Measurements from ENCODE around the gene FAM227B. TPM values are rescaled to one million over a fixed set of nuclear protein-coding genes. Genes with fewer than 3 reads are reported as not detected.
"Not testable (repeated sequence)": the region's sequence is repeated elsewhere in the genome, so short reads cannot be mapped to it uniquely, and the experiment has no call there.

The FAM227B gene
- total RNA-seq, 1 donor from 2014 or later: 3.2 TPM

GRCh38 chr15:49589030-49589429, 31.6 kb downstream of the FAM227B start:
- no peak for DNase-seq (ENCODE audit: low read depth)
- H3K4me3 ChIP-seq (ENCODE audit: low read depth, low read length): no peak overlapping the region
- TF ChIP-seq CTCF (conservative IDR thresholded peaks at IDR 0.05; ENCODE audit: low read depth, low read length): no peak

DNA sequence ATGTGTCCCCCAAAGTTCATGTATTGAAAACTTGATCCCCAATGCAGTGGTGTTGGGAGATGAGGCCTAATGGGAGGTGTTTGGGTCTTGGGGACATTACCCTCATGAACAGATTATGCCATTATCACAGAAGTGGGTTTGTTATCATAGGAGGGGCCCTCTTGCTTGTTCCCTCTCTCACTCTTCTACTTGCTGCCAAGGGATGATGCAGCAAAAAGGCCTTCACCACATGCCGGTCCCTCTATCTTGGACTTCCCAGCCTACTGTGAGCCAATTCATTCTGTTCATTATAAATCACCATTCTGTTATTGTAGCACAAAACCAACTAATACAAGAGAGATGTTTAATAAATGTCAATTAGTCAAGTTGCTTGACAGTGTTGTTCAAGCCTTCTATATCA, 47.2 kb downstream of the FAM227B start:
- H3K4me3 ChIP-seq (ENCODE audit: low read depth, low read length): no peak overlapping the region
- TF ChIP-seq CTCF (conservative IDR thresholded peaks at IDR 0.05; ENCODE audit: low read depth, low read length): no peak
- no peak for DNase-seq (ENCODE audit: low read depth)

DNA sequence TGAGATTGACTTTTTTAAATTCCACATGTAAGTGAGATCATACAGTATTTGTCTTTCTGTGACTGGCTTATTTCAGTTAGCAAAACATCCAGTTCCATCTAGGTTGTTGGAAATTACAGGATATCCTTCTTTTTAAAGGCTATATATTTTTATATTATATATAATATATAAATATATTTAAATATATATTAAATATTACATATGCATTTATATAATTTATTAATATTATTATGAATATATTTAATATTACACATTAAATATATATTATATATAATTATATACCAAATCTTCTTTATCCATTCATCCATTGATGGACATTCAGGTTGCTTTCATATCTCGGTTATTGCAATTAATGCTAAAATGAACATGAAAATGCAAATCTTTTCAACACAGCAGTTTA, 49.9 kb downstream of the FAM227B start:
- H3K4me3 ChIP-seq (ENCODE audit: low read depth, low read length): no peak overlapping the region
- DNase-seq (ENCODE audit: low read depth): no peak
- no peak for TF ChIP-seq CTCF (conservative IDR thresholded peaks at IDR 0.05; ENCODE audit: low read depth, low read length)

GRCh38 chr15:49570174-49570573, 50.4 kb downstream of the FAM227B start:
- H3K4me3 ChIP-seq (ENCODE audit: low read depth, low read length): no peak overlapping the region
- no peak for TF ChIP-seq CTCF (conservative IDR thresholded peaks at IDR 0.05; ENCODE audit: low read depth, low read length)
- no peak for DNase-seq (ENCODE audit: low read depth)

GRCh38 chr15:49560045-49560444, 60.6 kb downstream of the FAM227B start:
- no peak for DNase-seq (ENCODE audit: low read depth)
- H3K4me3 ChIP-seq (ENCODE audit: low read depth, low read length): no peak overlapping the region
- no peak for TF ChIP-seq CTCF (conservative IDR thresholded peaks at IDR 0.05; ENCODE audit: low read depth, low read length)

DNA sequence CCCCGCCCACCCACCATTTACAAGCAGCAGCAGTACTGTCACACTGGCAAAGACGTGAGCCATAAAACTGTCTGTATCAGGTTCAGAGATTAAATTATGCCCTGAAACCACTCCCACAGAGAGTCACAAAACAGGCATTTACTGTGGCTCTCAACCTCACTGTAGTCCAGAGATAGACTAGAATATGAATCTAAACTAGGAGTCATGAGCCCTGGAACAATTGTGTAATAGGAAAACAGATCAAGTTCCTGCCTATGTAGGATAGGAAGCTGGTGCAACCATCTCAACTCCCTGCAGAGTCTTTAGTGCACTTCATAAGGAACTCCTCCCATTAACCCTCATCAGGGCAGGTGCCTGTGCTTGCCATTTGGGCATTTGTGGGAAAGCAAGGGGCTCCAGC, 61.7 kb downstream of the FAM227B start:
- TF ChIP-seq CTCF (conservative IDR thresholded peaks at IDR 0.05; ENCODE audit: low read depth, low read length): no peak
- no peak for DNase-seq (ENCODE audit: low read depth)

GRCh38 chr15:49556437-49556836, 64.2 kb downstream of the FAM227B start:
- H3K4me3 ChIP-seq (ENCODE audit: low read depth, low read length): no peak overlapping the region
- TF ChIP-seq CTCF (conservative IDR thresholded peaks at IDR 0.05; ENCODE audit: low read depth, low read length): no peak

More for the DNA sequence above, 61.7 kb downstream of the FAM227B start:
- no peak overlapping the region for H3K4me3 ChIP-seq (ENCODE audit: low read depth, low read length)

GRCh38 chr15:49550342-49550741, 70.3 kb downstream of the FAM227B start:
- DNase-seq (ENCODE audit: low read depth); H3K4me3 ChIP-seq (ENCODE audit: low read depth, low read length): not testable (repeated sequence)

More at GRCh38 chr15:49556437-49556836, 64.2 kb downstream of the FAM227B start:
- no peak for DNase-seq (ENCODE audit: low read depth)

Measured in epithelial cell of proximal tubule (primary cell).